ENCODE data around the gene UGT1A6. TPM values are rescaled to one million over a fixed set of nuclear protein-coding genes. Genes with fewer than 3 reads are reported as not detected.

The UGT1A6 gene
- total RNA-seq, 2 donors from 2014 or later: not detected

DNA sequence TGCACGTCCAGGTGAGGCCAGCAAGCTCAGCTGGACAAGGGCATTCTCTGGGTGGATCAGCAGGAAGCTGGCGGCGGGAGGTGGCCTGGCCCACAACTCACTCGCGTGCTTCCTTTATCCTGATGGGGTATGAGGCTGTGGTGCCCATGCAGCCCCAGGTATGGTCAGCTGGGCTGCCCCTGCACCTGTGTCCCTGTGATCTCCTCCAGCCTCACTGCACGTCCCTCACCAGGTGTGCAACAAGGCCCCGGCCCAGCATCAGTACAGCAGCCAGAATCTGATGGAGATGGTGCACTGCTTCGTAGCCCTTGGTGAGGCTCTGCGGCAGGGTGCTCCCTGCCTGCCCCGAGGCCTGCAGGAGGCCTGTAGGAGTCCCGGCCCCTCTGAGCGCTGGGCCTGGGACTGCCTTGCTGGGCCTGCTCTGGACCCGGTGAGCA, 103.1 kb downstream of the UGT1A6 start:
- TF ChIP-seq, protein P1, sequence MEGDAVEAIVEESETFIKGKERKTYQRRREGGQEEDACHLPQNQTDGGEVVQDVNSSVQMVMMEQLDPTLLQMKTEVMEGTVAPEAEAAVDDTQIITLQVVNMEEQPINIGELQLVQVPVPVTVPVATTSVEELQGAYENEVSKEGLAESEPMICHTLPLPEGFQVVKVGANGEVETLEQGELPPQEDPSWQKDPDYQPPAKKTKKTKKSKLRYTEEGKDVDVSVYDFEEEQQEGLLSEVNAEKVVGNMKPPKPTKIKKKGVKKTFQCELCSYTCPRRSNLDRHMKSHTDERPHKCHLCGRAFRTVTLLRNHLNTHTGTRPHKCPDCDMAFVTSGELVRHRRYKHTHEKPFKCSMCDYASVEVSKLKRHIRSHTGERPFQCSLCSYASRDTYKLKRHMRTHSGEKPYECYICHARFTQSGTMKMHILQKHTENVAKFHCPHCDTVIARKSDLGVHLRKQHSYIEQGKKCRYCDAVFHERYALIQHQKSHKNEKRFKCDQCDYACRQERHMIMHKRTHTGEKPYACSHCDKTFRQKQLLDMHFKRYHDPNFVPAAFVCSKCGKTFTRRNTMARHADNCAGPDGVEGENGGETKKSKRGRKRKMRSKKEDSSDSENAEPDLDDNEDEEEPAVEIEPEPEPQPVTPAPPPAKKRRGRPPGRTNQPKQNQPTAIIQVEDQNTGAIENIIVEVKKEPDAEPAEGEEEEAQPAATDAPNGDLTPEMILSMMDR (conservative IDR thresholded peaks at IDR 0.05): no peak
- H3K4me3 Mint-ChIP-seq: no peak overlapping the region
- Histone ChIP-seq H3K4me1 (ENCODE audit: control insufficient read depth, insufficient read depth, low read length) (no peaks in the 10 kb centered on the region), H3K27me3 (ENCODE audit: control insufficient read depth, insufficient read depth, low read length, poor library complexity, severe bottlenecking) (no peaks in the 10 kb centered on the region), H3K9me3 (ENCODE audit: control insufficient read depth, low read length) (no peaks in the 10 kb centered on the region), H3K4me3 (ENCODE audit: low read length) (no peak overlapping the region), H3K27ac (ENCODE audit: low read depth, low read length) (no peak overlapping the region), H3K9ac (ENCODE audit: extremely low read depth, low read length, poor library complexity, severe bottlenecking) (no peak overlapping the region), H3K36me3 (ENCODE audit: control insufficient read depth, insufficient read depth, low read length) (no peaks in the 10 kb centered on the region)
- WGBS, 2 experiments (ENCODE audit: insufficient coverage in 1 of 2, insufficient read length in 1 of 2): 92 to 93% methylated on average over 9 to 13 of the region's 13 CpGs
- peak; percentile 28 for DNase-seq
- no peaks in the 10 kb centered on the region for H3K36me3 Mint-ChIP-seq (ENCODE audit: low read depth)
- H3K27ac Mint-ChIP-seq: no peak overlapping the region
- H3K9me3 Mint-ChIP-seq: peaks cover 3% of the 10 kb centered on the region
- peaks cover 2% of the 10 kb centered on the region for H3K27me3 Mint-ChIP-seq (ENCODE audit: insufficient read depth)
- no peaks in the 10 kb centered on the region for H3K4me1 Mint-ChIP-seq

DNA sequence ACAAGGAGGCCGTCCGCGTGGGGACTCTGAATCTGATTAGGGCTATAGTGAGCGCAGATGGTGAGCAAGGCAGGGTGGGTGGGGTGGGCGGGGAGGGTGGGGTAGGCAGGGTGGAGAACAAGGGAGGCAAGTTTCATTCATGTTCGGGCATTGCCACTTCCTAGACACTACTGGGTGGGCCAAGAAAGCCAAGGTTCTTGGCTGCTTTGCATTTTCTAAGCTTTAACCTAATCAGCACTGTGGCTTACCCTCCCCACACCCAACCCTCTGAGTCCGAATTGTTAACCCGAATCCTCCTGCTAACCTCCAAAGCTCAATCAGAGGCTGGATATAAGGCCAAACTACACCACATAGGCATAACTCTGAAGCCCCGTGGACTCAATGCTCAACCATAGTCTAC, 103.6 kb downstream of the UGT1A6 start:
- no peak overlapping the region for H3K4me3 Mint-ChIP-seq
- no peak overlapping the region for H3K27ac Mint-ChIP-seq
- H3K9me3 ChIP-seq (ENCODE audit: control insufficient read depth, low read length): no peaks in the 10 kb centered on the region
- no peak overlapping the region for H3K4me3 ChIP-seq (ENCODE audit: low read length)
- H3K4me1 Mint-ChIP-seq: no peaks in the 10 kb centered on the region
- WGBS, 2 experiments (ENCODE audit: insufficient coverage in 1 of 2, insufficient read length in 1 of 2): 95 to 100% methylated on average over 3 to 9 of the region's 9 CpGs
- no peaks in the 10 kb centered on the region for H3K27me3 ChIP-seq (ENCODE audit: control insufficient read depth, insufficient read depth, low read length, poor library complexity, severe bottlenecking)
- H3K27ac ChIP-seq (ENCODE audit: low read depth, low read length): no peak overlapping the region
- no peak overlapping the region for H3K9ac ChIP-seq (ENCODE audit: extremely low read depth, low read length, poor library complexity, severe bottlenecking)
- no peaks in the 10 kb centered on the region for H3K36me3 ChIP-seq (ENCODE audit: control insufficient read depth, insufficient read depth, low read length)
- peaks cover 2% of the 10 kb centered on the region for H3K27me3 Mint-ChIP-seq (ENCODE audit: insufficient read depth)
- no peaks in the 10 kb centered on the region for H3K4me1 ChIP-seq (ENCODE audit: control insufficient read depth, insufficient read depth, low read length)
- TF ChIP-seq, protein P1 (conservative IDR thresholded peaks at IDR 0.05): no peak
- peak; percentile 15 for DNase-seq
- no peaks in the 10 kb centered on the region for H3K36me3 Mint-ChIP-seq (ENCODE audit: low read depth)
- peaks cover 3% of the 10 kb centered on the region for H3K9me3 Mint-ChIP-seq

DNA sequence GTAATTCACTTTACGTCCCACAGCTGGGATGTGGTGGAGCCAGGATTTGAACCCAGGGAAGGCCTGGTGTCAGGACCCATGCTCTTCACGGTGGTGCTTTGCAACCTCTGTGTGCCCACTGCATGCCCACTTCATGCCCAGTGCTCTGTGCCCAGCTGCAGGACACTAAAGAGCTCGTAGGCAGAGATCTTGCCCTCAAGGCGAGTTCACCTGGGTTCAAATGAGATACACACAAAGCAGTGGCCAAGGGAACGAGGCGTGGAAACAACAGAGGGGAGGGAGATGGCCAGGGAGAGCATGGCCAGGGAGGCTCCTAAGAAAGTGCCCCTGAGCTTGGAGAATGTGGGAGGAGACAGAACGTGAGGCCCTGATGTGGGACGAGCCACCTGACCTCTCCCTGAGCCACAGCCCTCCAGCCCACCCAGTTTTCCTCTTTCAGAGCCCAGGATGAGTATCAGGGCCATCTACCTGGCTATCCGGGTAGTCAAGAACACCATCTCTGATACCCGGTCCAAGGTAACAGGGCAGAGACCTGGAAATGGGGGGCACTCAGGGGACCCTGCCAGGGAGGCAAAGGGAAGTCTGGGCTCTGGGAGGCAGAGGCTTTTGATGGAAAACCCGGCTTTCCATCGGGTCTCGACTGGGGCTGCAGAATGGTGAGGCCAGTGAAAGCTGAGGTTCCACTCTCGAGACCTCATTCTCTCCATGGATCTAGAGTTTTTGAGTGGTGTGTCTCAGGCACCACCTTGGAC, 105.8 kb downstream of the UGT1A6 start:
- Histone ChIP-seq H3K9me3 (ENCODE audit: control insufficient read depth, low read length) (no peaks in the 10 kb centered on the region), H3K36me3 (ENCODE audit: control insufficient read depth, insufficient read depth, low read length) (no peaks in the 10 kb centered on the region), H3K27ac (ENCODE audit: low read depth, low read length) (no peak overlapping the region), H3K27me3 (ENCODE audit: control insufficient read depth, insufficient read depth, low read length, poor library complexity, severe bottlenecking) (no peaks in the 10 kb centered on the region), H3K4me1 (ENCODE audit: control insufficient read depth, insufficient read depth, low read length) (no peaks in the 10 kb centered on the region), H3K4me3 (ENCODE audit: low read length) (no peak overlapping the region), H3K9ac (ENCODE audit: extremely low read depth, low read length, poor library complexity, severe bottlenecking) (no peak overlapping the region)
- WGBS, 2 experiments (ENCODE audit: insufficient coverage in 1 of 2, insufficient read length in 1 of 2): 87 to 91% methylated on average over 10 to 14 of the region's 14 CpGs
- H3K4me3 Mint-ChIP-seq: no peak overlapping the region
- no peak overlapping the region for H3K27ac Mint-ChIP-seq
- no peaks in the 10 kb centered on the region for H3K4me1 Mint-ChIP-seq
- DNase-seq: peak; percentile 23
- TF ChIP-seq, protein P1 (conservative IDR thresholded peaks at IDR 0.05): no peak
- peaks cover 3% of the 10 kb centered on the region for H3K9me3 Mint-ChIP-seq
- peaks cover 11% of the 10 kb centered on the region for H3K27me3 Mint-ChIP-seq (ENCODE audit: insufficient read depth)
- no peaks in the 10 kb centered on the region for H3K36me3 Mint-ChIP-seq (ENCODE audit: low read depth)
